A172 (cell line): Measurements from ENCODE around the gene MEGF6. TPM values are rescaled to one million over a fixed set of nuclear protein-coding genes. Genes with fewer than 3 reads are reported as not detected.

ENCODE experiments used
- DNase-seq: peaks from one replicate; pipeline ENCODE4 v3.0.0-alpha.2; 2015; ENCODE audit warnings: low spot score
- total RNA-seq: library from RNA; depleted of rRNA; stranded (reverse); fragments of >200 nt; shearing (Covaris generic); gene quantifications from 2 replicates; pipeline ENCODE4 v1.2.3, GENCODE V29; 2014

The MEGF6 gene
- total RNA-seq, 1 experiment from 2014 or later, result 21.7 TPM

DNA sequence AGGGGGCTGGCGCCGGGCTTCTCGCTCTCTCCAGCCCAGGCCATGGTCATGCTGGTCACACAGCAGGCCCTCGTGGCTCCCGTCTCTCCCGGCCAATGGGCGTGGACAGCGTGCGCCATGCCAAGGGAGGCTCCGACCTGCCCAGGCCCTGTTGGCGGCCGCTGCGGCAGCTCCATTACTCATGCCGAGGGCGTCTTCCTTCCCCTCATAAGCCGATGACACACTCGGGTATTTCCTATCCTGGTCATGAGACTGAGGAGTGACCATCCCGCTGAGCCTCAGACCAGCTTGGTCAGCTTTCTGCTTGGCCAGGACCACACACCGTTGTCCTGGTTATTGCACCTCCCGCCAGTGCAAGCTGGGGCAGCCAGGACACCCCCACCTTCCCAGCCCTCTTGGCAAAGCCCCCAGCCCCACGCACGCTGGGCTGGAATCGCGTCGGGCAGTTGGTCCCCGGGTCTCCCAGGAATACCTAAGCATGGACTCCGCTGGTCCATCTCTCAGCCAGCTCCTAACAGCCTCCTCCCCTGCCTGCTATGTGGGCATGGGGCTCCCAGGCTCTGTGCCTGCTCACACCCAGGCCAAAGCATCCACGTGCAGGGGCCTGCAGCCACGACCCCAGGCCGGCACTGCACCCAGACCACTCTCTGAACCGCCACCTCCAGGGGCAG is 107.0 kb downstream of the MEGF6 start:
- peak; percentile 94 for DNase-seq

DNA sequence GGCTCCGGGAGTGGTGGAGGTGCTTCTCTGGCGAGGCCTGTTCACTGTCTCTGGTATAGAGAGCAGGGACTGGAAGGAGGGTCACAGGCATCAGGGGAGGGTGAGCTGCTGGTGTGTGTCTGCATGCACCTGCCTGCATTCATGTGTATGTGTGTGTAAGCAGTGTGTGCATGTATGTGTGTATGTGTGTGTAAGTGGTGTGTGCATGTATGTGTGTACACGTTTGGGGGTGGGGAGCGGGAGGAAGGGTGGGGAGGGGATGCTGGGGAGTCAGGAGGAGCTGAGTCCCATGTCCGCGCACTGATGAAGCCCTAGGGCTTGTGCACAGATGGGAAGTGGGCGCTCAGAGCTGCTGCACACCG is 107.8 kb downstream of the MEGF6 start:
- no peak for DNase-seq

GRCh38 chr1:3502641-3503524 is 108.4 kb downstream of the MEGF6 start:
- DNase-seq, result no peak

GRCh38 chr1:3501856-3502640 is 109.3 kb downstream of the MEGF6 start:
- peak; percentile 27 for DNase-seq

DNA sequence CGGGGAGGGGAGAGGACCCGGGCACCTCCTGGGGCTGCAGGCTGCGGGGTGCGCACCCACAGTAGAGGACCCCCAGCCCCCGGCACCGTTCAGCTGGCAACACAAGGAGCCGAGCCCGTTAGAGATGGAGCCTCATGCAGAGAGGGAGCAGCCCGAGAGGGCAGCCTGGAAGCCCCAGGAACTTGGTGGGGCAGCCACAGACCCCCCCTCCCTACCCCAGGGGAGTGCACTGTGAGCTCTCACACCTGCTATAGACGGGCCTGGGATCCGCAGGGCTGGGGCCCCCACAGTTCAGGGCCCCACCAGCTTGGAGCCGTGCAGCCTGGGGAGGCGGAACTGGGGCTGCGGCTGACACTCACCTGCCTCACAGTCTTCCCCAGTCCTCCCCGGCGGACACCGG is 109.9 kb downstream of the MEGF6 start:
- no peak for DNase-seq

DNA sequence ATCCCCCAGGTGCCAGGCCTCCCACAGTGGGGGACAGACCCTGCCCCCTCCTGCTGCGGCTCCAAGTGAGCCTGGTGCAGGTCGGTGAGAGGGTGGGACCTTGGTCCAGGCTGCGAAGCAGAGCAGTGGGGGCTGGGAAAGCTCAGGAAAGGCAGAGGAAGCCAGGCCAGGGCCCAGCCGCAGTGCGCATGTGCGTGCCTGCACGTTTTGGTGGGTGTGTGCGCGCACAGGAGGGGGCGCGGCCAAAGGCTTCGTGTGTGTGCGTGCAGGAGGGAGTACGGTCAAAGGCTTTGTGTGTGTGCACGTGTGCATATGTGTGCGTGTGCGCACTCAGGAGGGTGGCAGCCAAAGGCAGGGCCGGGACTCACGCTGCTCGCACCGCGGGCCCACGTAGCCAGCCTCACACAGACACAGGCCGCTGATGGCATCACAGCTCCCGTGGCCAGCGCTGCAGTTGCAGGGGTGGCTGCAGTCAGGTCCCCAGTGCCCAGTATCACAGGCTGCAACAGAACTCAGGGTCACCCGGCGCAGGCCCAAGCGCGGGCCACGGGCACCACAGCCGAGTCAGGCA is 111.0 kb downstream of the MEGF6 start:
- no peak for DNase-seq

DNA sequence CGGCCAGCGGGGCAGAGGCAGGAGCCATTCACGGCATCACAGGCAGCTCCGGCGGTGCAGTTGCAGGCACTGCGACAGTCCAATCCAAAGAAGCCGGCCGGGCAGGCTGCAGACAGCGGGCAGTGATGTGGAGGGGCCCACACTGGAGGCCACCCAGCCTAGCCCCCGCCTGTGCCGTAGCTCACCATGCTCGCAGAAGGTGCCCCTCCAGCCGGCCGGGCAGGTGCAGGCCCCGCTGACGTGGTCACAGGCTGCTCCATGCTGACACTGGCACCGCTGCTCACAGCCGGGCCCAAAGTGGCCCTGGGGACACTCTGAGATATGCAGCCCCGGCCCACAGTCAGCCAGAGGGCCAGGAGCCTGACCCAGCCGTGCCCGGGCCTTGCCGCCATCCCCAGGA is 111.7 kb downstream of the MEGF6 start:
- DNase-seq, result no peak

DNA sequence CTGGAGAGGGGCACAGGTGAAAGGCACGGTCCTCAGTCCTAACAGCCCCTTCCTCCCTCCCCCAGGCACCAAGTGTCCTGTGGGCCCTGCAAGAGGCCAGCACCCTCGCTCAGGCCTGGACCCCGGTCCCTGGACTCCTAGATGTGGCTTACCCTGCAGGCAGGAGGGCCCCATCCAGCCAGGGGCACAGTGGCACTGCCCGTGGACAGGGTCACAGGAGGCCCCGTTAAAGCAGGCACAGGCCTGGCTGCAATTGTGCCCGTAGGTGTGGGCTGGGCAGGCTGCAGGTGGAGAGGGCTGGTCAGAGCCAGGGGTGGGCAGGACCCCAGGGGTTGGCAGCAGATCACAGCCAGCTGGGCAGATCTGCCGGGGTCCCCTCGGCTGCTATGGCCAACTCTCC is 112.3 kb downstream of the MEGF6 start:
- no peak for DNase-seq

DNA sequence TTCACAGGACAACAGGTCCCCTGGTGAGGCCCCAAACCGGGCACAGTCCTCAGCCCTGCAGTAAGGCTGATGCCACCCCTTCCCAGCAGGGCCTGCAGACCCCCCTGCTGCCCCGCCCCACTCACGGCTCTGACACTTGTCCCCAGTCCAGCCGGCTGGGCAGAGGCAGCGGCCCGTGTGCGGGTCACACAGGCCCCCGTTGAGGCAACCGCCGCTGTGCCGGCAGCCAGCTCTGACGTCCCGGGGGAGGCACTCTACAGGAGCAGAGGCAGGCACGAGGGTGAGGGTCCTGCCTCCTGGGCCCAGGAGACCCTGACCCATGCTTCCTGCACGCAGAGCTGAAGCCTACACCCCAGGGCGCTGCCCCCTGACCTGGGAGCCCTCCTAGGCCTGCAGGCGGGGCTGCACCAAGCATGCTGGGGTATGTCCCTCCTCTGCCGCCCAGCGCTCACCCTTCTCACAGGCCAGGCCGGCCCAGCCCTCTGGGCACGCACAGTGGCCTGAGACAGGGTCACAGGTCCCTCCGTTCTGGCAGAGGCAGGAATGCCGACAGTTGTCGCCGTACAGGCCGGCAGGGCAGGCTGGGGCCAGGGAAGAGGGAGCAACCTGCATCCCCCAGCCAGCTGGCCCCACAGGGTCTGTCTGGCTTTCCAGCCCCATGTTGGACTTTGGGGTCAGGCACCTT is 112.9 kb downstream of the MEGF6 start:
- no peak for DNase-seq

GRCh38 chr1:3497521-3497920 is 113.8 kb downstream of the MEGF6 start:
- no peak for DNase-seq

DNA sequence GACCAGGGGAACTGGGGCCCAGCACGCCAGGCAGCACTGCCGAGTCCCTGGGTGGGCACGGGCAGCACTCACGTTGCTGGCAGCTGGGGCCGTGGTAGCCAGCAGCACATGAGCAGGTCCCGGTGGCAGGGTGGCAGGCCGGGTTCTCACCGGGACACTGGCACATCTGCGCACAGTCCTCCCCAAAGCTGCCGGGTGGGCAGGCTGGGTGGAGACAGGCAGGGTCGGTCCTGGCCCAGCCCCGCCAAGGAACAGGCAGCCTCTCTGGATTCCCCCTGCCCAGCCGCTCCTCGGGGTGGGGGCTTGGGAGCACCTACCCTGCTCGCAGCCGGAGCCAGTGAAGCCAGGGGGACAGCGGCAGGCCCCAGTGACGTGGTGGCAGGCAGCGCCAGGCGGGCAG is 114.4 kb downstream of the MEGF6 start:
- DNase-seq, result no peak

GRCh38 chr1:3495776-3496745 is 115.2 kb downstream of the MEGF6 start:
- DNase-seq, result peak; percentile 74

- no peak for DNase-seq
These were observed 116.7 kb downstream of the MEGF6 start for GRCh38 chr1:3494321-3495308.

DNA sequence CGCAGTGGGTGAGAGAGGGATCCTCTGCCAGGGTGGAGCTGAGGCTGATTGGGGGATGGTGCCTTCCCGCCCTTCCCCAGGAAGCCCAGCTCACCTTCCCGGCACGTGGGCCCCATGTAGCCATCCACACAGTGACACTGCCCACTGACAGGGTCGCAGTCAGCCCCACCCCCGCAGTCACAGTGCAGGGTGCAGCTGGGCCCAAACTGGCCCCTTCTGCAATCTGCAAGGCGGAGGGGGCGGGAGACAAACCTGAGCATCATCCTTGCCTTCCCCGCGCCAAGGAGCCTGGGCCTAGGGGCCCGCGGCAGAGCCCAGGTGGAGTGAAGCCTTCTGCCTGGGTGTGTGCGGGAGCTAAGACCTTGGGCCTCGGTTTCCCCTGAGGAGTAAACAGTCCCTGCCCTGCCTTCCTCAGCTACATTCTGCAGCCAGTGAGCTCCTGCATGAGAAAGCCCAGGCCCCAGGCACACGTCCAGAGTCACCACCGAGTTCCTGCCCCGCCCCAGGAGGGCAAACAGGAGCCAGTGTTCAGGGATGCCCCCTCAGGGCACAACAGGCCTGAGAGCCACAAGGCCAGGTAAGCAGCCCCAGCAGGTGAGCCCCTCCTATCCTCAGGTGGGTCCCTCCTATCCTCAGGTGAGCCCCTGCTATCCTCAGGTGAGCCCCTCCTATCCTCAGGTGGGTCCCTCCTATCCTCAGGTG is 118.6 kb downstream of the MEGF6 start:
- no peak for DNase-seq

GRCh38 chr1:3491291-3492246 is 119.7 kb downstream of the MEGF6 start:
- DNase-seq, result peak; percentile 33

- no peak for DNase-seq
These were observed 121.1 kb downstream of the MEGF6 start for GRCh38 chr1:3490046-3490745.

GRCh38 chr1:3488432-3488831 is 122.9 kb downstream of the MEGF6 start:
- DNase-seq, result no peak
